ENCODE measurements around the gene RIPK4.

DNA sequence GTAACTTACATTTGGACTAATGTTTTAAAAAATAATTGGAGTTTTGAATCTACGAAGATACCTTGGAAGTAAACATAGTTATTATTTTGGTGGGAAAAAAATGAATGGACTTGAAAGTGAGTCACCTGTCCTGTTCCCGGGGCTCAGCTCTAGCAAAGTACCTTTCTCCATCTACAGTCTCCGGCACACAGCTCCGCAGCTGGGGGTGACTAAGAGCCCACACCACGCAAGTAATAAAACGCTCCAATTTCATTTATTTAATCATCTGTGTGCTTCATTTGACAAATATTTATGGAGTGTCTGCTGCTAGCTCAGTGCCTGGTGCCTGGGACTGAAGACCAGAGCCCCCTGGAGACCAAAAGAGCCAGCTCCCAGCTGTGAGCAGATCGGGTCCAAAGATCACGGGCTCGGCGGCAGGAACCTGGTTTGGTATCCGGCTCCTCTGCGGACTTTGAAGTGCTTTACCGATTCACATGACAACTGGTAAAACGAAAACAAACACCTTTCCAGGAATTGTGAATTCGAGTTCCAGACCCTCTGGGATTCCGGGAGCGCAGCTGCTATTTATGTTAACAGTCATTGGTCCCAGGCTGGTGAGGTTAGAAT lies 1.7 kb upstream of the RIPK4 start:
- TF ChIP-seq POLR2AphosphoS5 (IDR thresholded peaks at IDR 0.05; ENCODE audit: borderline replicate concordance, low read depth, low read length): no peak
- TF ChIP-seq EZH2 (IDR thresholded peaks at IDR 0.05): no peak
- TF ChIP-seq FOXP2 (optimal IDR thresholded peaks at IDR 0.05; ENCODE audit: control extremely low read depth, extremely low read length, insufficient read depth): no peak

All from SK-N-MC (cell line).